GM12872 (cell line): Measurements from ENCODE around the gene FBRS.

Experiments
- CTCF ChIP-seq: IDR thresholded peaks from 3 replicates; pipeline ENCODE4 v1.5.1; 2011; ENCODE audit warnings: low read depth, mild to moderate bottlenecking, low read length, moderate library complexity; ENCODE audit not compliant: insufficient read depth

Gene FBRS

GRCh38 chr16:30656974-30657865 lies 1.0 kb upstream of the FBRS start:
- no peak for TF ChIP-seq CTCF

- TF ChIP-seq CTCF: no peak
Measured at GRCh38 chr16:30658731-30659506, 688 bp downstream of the FBRS start.

GRCh38 chr16:30659507-30660423 lies 1.5 kb downstream of the FBRS start:
- peak; percentile 29; the same call in 2 of the 3 replicates for TF ChIP-seq CTCF

DNA sequence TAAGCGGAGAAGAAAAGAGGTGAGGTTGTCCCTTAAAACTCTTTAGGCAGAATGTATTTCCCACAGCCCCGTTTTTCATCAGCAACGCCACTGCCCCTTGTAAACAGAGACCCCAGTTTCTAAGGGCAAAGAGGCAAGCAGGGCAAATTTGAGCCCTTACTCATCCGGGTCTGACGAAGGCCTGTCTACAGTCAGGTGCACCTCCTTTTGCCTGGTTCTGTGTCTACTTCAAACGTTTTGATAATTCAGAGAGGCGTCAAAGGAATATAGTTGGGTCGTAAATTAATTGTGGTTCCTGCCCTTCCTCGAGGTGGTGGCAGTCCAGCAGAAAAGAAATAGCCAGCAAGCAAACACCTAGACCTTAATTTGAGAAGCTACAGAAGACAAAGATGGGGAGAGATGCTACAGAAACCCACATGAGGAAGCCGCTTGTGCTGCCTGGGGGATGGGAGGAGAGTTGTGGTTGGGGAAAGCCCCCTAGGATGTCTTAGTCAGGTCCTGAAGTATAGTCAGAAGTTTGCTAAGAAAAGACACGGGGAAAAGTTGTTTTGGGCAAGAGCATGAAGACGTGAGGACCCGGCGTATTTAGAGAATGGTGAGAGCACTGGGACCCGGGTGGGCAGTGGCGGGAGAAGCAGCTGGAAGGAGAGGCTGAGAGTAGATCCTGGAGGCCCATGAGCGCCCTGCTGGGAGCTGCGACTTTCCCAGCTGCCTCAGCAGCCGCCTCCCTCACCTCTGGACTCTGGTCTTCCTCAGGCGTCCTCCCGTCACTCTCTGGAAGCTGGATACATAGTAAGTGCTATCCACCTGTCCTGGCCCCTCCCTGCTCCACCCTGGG lies 2.4 kb downstream of the FBRS start:
- TF ChIP-seq CTCF: no peak

- no peak for TF ChIP-seq CTCF
Measured at GRCh38 chr16:30662449-30662848, 4.2 kb downstream of the FBRS start.

GRCh38 chr16:30663038-30663437 lies 4.8 kb downstream of the FBRS start:
- TF ChIP-seq CTCF: no peak
